Measurements from ENCODE around the gene BAHD1.

Gene BAHD1

GRCh38 chr15:40500568-40501330 is 60.0 kb downstream of the BAHD1 start:
- DNase-seq, result no peak

GRCh38 chr15:40501487-40501886 is 60.7 kb downstream of the BAHD1 start:
- no peak for DNase-seq

- DNase-seq, result peak; percentile 51 to 63
Observed at GRCh38 chr15:40506964-40507571, 66.3 kb downstream of the BAHD1 start.

- DNase-seq, result no peak
Observed at GRCh38 chr15:40508216-40508615, 67.5 kb downstream of the BAHD1 start.

- DNase-seq, result no peak
Observed at GRCh38 chr15:40510201-40510600, 69.4 kb downstream of the BAHD1 start.

GRCh38 chr15:40511093-40511471 is 70.3 kb downstream of the BAHD1 start:
- DNase-seq, result peak; percentile 16 to 34

GRCh38 chr15:40511472-40512133 is 70.8 kb downstream of the BAHD1 start:
- peak in 1 of 2 donors; percentile 6 for DNase-seq

- no peak for DNase-seq
Observed at GRCh38 chr15:40512440-40512839, 71.7 kb downstream of the BAHD1 start.

- no peak for DNase-seq
Observed at GRCh38 chr15:40513609-40514008, 72.9 kb downstream of the BAHD1 start.

GRCh38 chr15:40516322-40516721 is 75.6 kb downstream of the BAHD1 start:
- no peak for DNase-seq
